ENCODE results near the gene CCDC88C.

Gene CCDC88C

GRCh38 chr14:91374287-91374878 lies 43.2 kb downstream of the CCDC88C start:
- no peak for DNase-seq (ENCODE audit: low spot score)
- H3K4me3 ChIP-seq (ENCODE audit: severe bottlenecking): no peak overlapping the region
- H3K4me1 ChIP-seq (ENCODE audit: insufficient read depth, poor library complexity, severe bottlenecking): peaks cover 37% of the 10 kb centered on the region
- H3K27me3 ChIP-seq (ENCODE audit: insufficient read depth, poor library complexity, severe bottlenecking): no peaks in the 10 kb centered on the region
- no peaks in the 10 kb centered on the region for H3K9me3 ChIP-seq (ENCODE audit: severe bottlenecking)
- no peak for ATAC-seq (ENCODE audit: low read depth)
- H3K27ac ChIP-seq (ENCODE audit: poor library complexity, severe bottlenecking): peak overlapping the region; percentile 1
- peaks cover 4% of the 10 kb centered on the region; the same call in 1 of the 2 replicates for H3K36me3 ChIP-seq (ENCODE audit: low read depth)
- TF ChIP-seq, protein P1, sequence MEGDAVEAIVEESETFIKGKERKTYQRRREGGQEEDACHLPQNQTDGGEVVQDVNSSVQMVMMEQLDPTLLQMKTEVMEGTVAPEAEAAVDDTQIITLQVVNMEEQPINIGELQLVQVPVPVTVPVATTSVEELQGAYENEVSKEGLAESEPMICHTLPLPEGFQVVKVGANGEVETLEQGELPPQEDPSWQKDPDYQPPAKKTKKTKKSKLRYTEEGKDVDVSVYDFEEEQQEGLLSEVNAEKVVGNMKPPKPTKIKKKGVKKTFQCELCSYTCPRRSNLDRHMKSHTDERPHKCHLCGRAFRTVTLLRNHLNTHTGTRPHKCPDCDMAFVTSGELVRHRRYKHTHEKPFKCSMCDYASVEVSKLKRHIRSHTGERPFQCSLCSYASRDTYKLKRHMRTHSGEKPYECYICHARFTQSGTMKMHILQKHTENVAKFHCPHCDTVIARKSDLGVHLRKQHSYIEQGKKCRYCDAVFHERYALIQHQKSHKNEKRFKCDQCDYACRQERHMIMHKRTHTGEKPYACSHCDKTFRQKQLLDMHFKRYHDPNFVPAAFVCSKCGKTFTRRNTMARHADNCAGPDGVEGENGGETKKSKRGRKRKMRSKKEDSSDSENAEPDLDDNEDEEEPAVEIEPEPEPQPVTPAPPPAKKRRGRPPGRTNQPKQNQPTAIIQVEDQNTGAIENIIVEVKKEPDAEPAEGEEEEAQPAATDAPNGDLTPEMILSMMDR (IDR thresholded peaks at IDR 0.05; ENCODE audit: poor library complexity, severe bottlenecking): no peak

DNA sequence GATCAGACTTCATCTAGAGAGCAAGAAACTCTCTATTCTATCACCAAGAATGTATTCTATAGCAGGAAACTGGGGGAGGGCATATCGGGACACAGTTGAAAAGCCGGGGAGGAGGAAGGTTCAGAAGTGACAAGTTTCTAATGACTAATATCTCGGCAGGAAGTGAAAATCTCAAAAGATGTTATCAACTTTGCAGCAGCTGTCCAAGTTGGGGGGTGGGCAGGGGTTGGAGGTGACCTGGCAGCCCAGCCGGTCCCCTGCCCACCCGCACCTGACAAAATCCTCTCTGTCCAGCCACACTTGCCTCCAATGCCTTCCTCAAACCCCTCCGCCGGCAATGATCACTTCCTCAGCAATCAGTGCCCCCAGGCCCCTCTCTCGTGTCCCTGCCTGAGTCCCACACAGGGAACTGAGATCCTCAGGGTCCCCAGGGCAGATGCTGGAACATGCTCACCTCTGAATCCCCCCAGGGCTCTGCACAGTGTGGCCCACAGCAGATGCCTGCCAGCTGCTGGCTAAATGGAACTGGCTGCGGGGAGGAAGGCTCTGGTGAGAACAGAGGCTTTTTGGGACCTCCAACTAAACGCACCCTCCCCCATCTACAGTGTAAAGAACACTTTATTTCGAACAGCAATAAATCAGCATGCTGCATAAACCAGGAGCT lies 43.9 kb downstream of the CCDC88C start:
- peaks cover 30% of the 10 kb centered on the region for H3K4me1 ChIP-seq (ENCODE audit: insufficient read depth, poor library complexity, severe bottlenecking)
- no peak overlapping the region for H3K4me3 ChIP-seq (ENCODE audit: severe bottlenecking)
- DNase-seq (ENCODE audit: low spot score) (no peak), ATAC-seq (ENCODE audit: low read depth) (no peak)
- no peaks in the 10 kb centered on the region for H3K27me3 ChIP-seq (ENCODE audit: insufficient read depth, poor library complexity, severe bottlenecking)
- TF ChIP-seq, protein P1 (IDR thresholded peaks at IDR 0.05; ENCODE audit: poor library complexity, severe bottlenecking): no peak
- H3K27ac ChIP-seq (ENCODE audit: poor library complexity, severe bottlenecking): peak overlapping the region; percentile 1
- H3K9me3 ChIP-seq (ENCODE audit: severe bottlenecking): no peaks in the 10 kb centered on the region
- peaks cover 4% of the 10 kb centered on the region; the same call in 1 of the 2 replicates for H3K36me3 ChIP-seq (ENCODE audit: low read depth)

- peak overlapping the region; percentile 1 for H3K27ac ChIP-seq (ENCODE audit: poor library complexity, severe bottlenecking)
- peaks cover 4% of the 10 kb centered on the region; the same call in 1 of the 2 replicates for H3K36me3 ChIP-seq (ENCODE audit: low read depth)
- H3K9me3 ChIP-seq (ENCODE audit: severe bottlenecking): no peaks in the 10 kb centered on the region
- ATAC-seq (ENCODE audit: low read depth): no peak
- no peaks in the 10 kb centered on the region for H3K27me3 ChIP-seq (ENCODE audit: insufficient read depth, poor library complexity, severe bottlenecking)
- H3K4me3 ChIP-seq (ENCODE audit: severe bottlenecking): no peak overlapping the region
- H3K4me1 ChIP-seq (ENCODE audit: insufficient read depth, poor library complexity, severe bottlenecking): peaks cover 29% of the 10 kb centered on the region
- no peak for DNase-seq (ENCODE audit: low spot score)
- TF ChIP-seq, protein P1 (IDR thresholded peaks at IDR 0.05; ENCODE audit: poor library complexity, severe bottlenecking): no peak
These were observed 44.7 kb downstream of the CCDC88C start for GRCh38 chr14:91372671-91373495.

GRCh38 chr14:91371990-91372375 lies 45.6 kb downstream of the CCDC88C start:
- Histone ChIP-seq H3K4me3 (ENCODE audit: severe bottlenecking) (no peak overlapping the region), H3K27ac (ENCODE audit: poor library complexity, severe bottlenecking) (no peak overlapping the region), H3K9me3 (ENCODE audit: severe bottlenecking) (no peaks in the 10 kb centered on the region), H3K36me3 (ENCODE audit: low read depth) (peaks cover 4% of the 10 kb centered on the region; the same call in 1 of the 2 replicates), H3K4me1 (ENCODE audit: insufficient read depth, poor library complexity, severe bottlenecking) (peaks cover 34% of the 10 kb centered on the region), H3K27me3 (ENCODE audit: insufficient read depth, poor library complexity, severe bottlenecking) (no peaks in the 10 kb centered on the region)
- TF ChIP-seq, protein P1 (IDR thresholded peaks at IDR 0.05; ENCODE audit: poor library complexity, severe bottlenecking): no peak
- no peak for DNase-seq (ENCODE audit: low spot score)
- no peak for ATAC-seq (ENCODE audit: low read depth)

All from RWPE2 (cell line).